Measurements from ENCODE around the gene NCOA7. TPM values are rescaled to one million over a fixed set of nuclear protein-coding genes. Genes with fewer than 3 reads are reported as not detected.

NCOA7 gene
- total and polyA plus RNA-seq, 9 of the 15 experiments (the other 6 are each of a cell fraction or from before 2014, with no cell fraction given), result 5.8 to 14.6 (median 9.3) TPM

GRCh38 chr6:125781314-125781868 is 9.4 kb upstream of the NCOA7 start (continued):
- TF ChIP-seq CTCF (IDR thresholded peaks at IDR 0.05 in 2 of 3, conservative IDR thresholded peaks at IDR 0.05 in 1 of 3; ENCODE audit: insufficient read depth in 2 of 3, low read depth in 1 of 3, low read length in 3 of 3) (peak in 1 of 3 experiments; percentile 56; a peak in 3 of 6 replicates), SRF (CRISPR knock-in tag; IDR thresholded peaks at IDR 0.05) (no peak), MXD1 (CRISPR knock-in tag; IDR thresholded peaks at IDR 0.05; ENCODE audit: borderline replicate concordance, poor library complexity, severe bottlenecking) (no peak), GABPB2 (CRISPR knock-in tag; conservative IDR thresholded peaks at IDR 0.05) (no peak), RBM15 (IDR thresholded peaks at IDR 0.05; ENCODE audit: insufficient read depth, low read length) (no peak), ZNF217 (CRISPR knock-in tag; IDR thresholded peaks at IDR 0.05) (no peak), STAT5A (IDR thresholded peaks at IDR 0.05; ENCODE audit: borderline replicate concordance, low read length) (no peak), TCF3 (CRISPR knock-in tag; IDR thresholded peaks at IDR 0.05) (no peak), KDM2B (CRISPR knock-in tag; IDR thresholded peaks at IDR 0.05) (no peak), ZNF354B (CRISPR knock-in tag; IDR thresholded peaks at IDR 0.05) (no peak)
- TF ChIP-seq, protein P1, sequence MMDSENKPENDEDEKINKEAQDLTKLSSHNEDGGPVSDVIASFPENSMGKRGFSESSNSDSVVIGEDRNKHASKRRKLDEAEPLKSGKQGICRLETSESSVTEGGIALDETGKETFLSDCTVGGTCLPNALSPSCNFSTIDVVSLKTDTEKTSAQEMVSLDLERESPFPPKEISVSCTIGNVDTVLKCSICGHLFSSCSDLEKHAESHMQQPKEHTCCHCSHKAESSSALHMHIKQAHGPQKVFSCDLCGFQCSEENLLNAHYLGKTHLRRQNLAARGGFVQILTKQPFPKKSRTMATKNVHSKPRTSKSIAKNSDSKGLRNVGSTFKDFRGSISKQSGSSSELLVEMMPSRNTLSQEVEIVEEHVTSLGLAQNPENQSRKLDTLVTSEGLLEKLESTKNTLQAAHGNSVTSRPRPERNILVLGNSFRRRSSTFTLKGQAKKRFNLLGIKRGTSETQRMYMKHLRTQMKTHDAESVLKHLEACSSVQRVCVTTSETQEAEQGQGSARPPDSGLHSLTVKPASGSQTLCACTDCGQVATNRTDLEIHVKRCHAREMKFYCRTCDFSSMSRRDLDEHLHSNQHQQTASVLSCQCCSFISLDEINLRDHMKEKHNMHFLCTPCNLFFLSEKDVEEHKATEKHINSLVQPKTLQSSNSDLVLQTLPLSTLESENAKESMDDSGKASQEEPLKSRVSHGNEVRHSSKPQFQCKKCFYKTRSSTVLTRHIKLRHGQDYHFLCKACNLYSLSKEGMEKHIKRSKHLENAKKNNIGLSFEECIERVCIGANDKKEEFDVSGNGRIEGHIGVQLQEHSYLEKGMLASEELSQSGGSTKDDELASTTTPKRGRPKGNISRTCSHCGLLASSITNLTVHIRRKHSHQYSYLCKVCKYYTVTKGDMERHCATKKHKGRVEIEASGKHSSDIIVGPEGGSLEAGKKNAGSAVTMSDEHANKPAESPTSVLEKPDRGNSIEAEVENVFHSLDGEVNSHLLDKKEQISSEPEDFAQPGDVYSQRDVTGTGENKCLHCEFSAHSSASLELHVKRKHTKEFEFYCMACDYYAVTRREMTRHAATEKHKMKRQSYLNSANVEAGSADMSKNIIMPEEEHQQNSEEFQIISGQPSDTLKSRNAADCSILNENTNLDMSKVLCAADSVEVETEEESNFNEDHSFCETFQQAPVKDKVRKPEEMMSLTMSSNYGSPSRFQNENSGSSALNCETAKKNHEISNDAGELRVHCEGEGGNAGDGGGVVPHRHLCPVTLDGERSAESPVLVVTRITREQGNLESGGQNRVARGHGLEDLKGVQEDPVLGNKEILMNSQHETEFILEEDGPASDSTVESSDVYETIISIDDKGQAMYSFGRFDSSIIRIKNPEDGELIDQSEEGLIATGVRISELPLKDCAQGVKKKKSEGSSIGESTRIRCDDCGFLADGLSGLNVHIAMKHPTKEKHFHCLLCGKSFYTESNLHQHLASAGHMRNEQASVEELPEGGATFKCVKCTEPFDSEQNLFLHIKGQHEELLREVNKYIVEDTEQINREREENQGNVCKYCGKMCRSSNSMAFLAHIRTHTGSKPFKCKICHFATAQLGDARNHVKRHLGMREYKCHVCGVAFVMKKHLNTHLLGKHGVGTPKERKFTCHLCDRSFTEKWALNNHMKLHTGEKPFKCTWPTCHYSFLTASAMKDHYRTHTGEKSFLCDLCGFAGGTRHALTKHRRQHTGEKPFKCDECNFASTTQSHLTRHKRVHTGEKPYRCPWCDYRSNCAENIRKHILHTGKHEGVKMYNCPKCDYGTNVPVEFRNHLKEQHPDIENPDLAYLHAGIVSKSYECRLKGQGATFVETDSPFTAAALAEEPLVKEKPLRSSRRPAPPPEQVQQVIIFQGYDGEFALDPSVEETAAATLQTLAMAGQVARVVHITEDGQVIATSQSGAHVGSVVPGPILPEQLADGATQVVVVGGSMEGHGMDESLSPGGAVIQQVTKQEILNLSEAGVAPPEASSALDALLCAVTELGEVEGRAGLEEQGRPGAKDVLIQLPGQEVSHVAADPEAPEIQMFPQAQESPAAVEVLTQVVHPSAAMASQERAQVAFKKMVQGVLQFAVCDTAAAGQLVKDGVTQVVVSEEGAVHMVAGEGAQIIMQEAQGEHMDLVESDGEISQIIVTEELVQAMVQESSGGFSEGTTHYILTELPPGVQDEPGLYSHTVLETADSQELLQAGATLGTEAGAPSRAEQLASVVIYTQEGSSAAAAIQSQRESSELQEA (IDR thresholded peaks at IDR 0.05; ENCODE audit: low read depth), result no peak
- TF ChIP-seq, protein P2, sequence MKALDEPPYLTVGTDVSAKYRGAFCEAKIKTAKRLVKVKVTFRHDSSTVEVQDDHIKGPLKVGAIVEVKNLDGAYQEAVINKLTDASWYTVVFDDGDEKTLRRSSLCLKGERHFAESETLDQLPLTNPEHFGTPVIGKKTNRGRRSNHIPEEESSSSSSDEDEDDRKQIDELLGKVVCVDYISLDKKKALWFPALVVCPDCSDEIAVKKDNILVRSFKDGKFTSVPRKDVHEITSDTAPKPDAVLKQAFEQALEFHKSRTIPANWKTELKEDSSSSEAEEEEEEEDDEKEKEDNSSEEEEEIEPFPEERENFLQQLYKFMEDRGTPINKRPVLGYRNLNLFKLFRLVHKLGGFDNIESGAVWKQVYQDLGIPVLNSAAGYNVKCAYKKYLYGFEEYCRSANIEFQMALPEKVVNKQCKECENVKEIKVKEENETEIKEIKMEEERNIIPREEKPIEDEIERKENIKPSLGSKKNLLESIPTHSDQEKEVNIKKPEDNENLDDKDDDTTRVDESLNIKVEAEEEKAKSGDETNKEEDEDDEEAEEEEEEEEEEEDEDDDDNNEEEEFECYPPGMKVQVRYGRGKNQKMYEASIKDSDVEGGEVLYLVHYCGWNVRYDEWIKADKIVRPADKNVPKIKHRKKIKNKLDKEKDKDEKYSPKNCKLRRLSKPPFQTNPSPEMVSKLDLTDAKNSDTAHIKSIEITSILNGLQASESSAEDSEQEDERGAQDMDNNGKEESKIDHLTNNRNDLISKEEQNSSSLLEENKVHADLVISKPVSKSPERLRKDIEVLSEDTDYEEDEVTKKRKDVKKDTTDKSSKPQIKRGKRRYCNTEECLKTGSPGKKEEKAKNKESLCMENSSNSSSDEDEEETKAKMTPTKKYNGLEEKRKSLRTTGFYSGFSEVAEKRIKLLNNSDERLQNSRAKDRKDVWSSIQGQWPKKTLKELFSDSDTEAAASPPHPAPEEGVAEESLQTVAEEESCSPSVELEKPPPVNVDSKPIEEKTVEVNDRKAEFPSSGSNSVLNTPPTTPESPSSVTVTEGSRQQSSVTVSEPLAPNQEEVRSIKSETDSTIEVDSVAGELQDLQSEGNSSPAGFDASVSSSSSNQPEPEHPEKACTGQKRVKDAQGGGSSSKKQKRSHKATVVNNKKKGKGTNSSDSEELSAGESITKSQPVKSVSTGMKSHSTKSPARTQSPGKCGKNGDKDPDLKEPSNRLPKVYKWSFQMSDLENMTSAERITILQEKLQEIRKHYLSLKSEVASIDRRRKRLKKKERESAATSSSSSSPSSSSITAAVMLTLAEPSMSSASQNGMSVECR (CRISPR knock-in tag; IDR thresholded peaks at IDR 0.05), result no peak
